Erythroblast (primary cell): Measurements from ENCODE around the gene LFNG.
"Not testable (repeated sequence)": the region's sequence is repeated elsewhere in the genome, so short reads cannot be mapped to it uniquely, and the experiment has no call there.

ENCODE experiments used
- GATA1 ChIP-seq: IDR thresholded peaks from 2 replicates; pipeline ENCODE4 v1.6.1; 2011; ENCODE audit warnings: low read depth, mild to moderate bottlenecking, control low read depth, low read length, moderate library complexity
- POLR2A ChIP-seq: IDR thresholded peaks from 2 replicates; pipeline ENCODE4 v1.6.1; 2011; ENCODE audit warnings: mild to moderate bottlenecking, low read length

DNA sequence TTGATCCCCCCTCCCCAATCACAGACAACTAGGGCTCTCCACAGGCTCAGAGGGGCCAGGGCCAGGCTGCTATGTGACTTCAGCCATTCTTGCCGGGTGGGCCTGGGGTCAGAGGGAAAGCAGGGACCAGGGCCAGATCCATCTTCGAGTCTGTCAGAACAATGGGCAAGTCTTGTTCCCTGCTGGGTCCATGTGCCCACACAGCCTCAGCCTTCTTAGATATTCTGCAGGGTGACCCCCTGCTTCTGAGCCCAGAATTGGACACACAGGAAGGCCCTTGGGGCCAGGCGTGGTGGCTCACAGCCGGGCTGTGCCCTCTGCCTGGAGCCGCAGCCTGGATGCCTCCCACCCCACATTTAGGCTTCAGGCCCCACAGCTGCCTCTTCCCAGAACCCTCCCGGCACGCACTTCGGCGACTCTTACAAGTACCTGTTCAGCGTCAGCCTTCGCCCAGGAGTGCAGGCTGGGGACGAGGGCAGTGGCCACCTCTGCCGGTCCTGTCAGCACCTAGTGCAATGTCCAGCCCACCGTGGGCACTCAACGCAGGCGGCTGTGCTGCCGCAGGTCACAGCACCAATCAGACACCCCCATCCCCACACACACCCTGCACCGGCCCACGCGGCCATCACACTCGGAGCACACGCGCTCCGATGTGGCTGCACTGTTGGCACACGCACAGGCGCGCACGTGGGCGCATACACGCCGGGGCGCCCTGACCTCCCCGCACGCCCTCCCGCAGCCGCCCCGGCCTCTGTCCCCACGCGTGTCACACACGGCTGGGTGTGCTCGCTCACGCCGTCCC is 11.6 kb downstream of the LFNG start:
- not testable (repeated sequence) for TF ChIP-seq POLR2A, GATA1
